NCI-H1417 treated with DMSO at 0.1 percent for 48 hours (cell line): ENCODE data around the gene SEMA3E.
"Not testable (repeated sequence)": the region's sequence is repeated elsewhere in the genome, so short reads cannot be mapped to it uniquely, and the experiment has no call there.

ENCODE experiments used
- DNase-seq: peaks from one replicate; lab custom pipeline; 2025; lab: John Stamatoyannopoulos, UW

Gene SEMA3E

GRCh38 chr7:83452256-83452655, 196.7 kb downstream of the SEMA3E start:
- no peak for DNase-seq

GRCh38 chr7:83451501-83452045, 197.4 kb downstream of the SEMA3E start:
- DNase-seq: no peak

DNA sequence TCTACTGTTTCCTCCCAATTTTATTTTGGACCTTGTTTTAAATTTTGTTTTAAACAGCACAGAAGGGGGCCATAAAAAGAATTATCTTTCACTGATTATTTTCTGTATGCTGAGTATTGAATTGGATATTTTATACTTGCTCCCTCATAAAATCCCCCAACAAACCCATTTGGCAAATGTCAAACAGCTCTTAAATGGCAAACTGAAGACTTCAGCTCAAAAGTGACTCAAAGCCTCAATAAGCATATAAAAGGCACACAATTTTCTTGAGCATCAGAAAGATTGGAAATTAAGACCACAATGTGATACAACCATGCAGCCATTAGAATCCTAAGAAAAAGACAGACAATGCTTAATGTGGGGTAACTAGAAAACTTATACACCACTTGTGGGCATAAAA, 199.2 kb downstream of the SEMA3E start:
- DNase-seq: no peak

- DNase-seq: no peak
Measured at GRCh38 chr7:83447681-83448080, 201.3 kb downstream of the SEMA3E start.

DNA sequence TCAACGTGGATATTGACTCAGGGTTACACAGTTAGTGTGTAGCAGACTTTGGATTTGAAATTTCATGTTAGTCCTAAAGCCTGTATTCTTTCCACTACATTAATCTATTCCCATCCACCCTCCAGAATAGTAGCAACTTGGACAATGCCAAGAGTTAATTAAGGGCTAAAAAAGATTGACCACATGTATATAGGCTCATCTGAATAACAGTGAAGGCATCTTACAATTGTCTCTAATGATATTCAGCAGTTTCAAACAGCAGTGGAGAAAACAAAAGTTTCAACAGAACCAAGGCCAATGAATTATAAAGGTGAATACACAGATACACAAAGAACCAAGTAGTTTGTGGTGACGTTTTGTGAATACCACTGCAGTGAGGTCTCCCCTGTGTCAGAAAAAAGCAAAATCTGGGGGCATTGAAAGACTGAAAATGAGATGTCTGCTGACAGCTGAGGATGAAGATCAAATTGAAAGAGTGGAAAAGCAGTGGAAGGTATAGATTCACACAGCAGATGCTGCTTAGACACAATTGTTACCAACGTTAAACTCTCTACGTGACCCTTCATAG, 202.8 kb downstream of the SEMA3E start:
- no peak for DNase-seq

DNA sequence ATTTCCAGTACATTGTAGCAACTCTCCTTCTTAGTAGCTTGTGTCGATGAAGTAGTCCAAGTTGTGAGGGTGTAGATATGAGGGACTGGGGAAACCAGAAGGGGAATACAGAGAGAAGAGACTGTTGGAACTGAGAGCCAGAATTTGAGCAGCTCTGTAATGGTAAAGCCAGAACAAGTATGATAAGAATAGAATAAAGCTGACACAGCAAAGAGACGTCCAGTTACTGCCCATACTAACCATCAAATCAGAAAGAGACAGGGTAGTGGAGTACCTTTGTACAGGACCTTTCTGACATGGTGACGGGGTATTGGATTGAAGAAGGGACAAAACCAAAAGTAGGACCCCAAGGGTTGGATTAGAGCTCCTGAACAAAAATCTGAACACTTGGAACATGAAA, 206.0 kb downstream of the SEMA3E start:
- DNase-seq: no peak

- DNase-seq: no peak
Measured at GRCh38 chr7:83439026-83439425, 209.9 kb downstream of the SEMA3E start.

- DNase-seq: not testable (repeated sequence)
Measured at GRCh38 chr7:83430289-83430688, 218.7 kb downstream of the SEMA3E start.

GRCh38 chr7:83429493-83429892, 219.4 kb downstream of the SEMA3E start:
- no peak for DNase-seq

DNA sequence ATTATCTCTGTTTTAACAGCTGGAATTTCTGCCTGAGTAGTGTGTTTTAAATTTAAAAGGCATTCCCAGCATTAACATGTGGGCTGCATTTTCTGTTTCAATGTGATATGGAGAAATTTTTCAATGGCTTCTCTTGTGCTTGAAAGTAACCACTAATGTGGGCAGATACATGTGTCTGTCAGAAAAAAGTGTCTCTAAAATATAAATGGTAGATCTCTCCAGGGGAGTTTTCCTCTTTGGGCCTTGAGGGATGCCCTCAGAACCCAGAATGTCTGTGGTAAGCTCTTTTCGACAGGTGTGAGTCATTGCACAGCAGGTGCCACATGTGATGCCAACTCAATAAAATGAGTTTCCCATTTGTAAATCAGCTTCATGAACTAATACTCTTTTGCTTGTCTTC, 221.1 kb downstream of the SEMA3E start:
- no peak for DNase-seq

- DNase-seq: no peak
Measured at GRCh38 chr7:83426325-83426724, 222.6 kb downstream of the SEMA3E start.

GRCh38 chr7:83419013-83419412, 229.9 kb downstream of the SEMA3E start:
- no peak for DNase-seq

DNA sequence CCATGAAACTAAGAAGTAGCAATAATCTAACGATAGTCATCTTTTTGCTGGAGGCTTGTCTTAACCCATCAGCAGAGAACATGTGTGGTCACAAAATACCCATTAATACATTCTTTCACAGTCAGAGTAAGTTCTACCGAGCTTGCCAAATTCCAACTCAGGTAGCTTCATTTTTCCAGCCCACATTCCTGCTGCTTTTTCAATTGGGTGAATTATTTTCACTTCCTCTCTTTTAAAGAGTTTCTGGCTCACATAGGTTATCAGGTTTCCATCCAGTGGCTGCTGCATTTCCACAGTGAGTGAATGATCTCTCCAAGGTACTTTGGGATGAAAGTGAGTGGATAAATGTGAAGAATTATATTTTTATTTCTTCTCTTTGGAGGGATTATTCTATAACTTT, 233.1 kb downstream of the SEMA3E start:
- no peak for DNase-seq

GRCh38 chr7:83414947-83415346, 234.0 kb downstream of the SEMA3E start:
- no peak for DNase-seq

GRCh38 chr7:83413831-83414230, 235.1 kb downstream of the SEMA3E start:
- DNase-seq: no peak

GRCh38 chr7:83413424-83413823, 235.5 kb downstream of the SEMA3E start:
- DNase-seq: no peak

DNA sequence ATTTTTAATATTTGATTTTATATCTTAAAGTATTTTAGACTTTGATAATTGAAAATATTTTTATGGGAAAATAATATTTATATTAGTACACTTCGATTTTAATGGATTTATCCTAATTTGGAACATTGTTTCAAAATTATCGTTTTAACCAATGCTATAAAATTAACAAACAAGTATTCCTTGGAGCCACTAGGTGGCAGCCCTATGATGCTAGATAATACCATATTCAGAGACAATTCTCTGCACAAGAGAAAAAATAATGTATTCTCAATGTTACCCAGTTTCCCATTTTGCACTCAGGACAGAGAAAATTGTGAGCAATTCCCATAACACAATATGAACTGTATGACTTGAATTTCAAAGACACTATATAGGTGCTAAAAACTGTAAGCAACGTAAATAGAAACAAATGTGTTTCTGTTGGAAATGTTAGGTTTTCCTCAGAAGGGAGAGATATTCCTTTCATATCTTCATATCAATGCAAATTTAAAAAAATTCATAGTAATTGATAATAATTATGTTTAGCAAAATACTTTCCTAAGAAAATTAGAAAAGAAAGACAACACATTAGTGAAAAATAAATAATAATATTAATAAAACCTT, 237.8 kb downstream of the SEMA3E start:
- DNase-seq: no peak

- no peak for DNase-seq
Measured at GRCh38 chr7:83394776-83395175, 254.2 kb downstream of the SEMA3E start.

- no peak for DNase-seq
Measured at GRCh38 chr7:83388436-83388835, 260.5 kb downstream of the SEMA3E start.

DNA sequence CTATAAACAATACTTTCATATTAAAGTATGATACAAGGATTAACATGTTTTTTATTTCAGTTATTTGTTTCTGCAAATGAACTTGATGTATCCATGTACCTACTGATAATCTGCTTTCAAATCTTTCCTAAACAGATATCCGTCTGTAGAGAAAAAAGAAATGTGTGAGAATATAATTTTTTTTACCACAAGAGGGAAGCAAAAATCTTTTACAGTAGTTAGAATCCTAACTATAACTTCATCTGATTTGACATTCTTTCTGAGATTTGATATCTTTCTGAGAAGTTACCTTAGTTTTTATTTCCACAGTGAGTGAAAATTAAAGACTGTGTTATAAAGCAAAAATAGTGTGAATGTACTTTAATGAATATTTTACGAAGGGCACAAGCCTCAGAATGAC, 282.3 kb downstream of the SEMA3E start:
- no peak for DNase-seq

- no peak for DNase-seq
Measured at GRCh38 chr7:83365746-83366145, 283.2 kb downstream of the SEMA3E start.

GRCh38 chr7:83362871-83363550, 285.9 kb downstream of the SEMA3E start:
- no peak for DNase-seq

DNA sequence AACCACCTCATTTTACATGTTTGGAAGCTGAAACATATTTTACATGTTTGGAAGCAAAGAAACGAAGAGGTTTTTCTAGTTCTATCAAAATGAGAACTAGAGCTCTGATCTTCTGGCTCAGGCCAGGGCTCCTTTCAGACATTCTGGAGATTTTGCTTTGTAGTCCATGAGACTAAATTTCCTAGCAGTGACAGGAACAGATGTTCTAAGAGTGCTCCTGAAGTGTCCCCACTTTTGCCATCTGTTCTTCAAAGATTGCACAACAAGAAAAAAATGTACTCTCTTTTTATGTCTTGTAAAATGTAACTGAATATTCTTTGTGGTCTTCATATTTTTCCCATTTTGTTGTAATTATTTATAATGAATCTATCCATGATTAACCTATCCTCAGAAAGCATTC, 289.8 kb downstream of the SEMA3E start:
- DNase-seq: no peak
